Activated T-helper 1 cell treated with anti-CD3 and anti-CD28 coated beads, Interleukin-2, amount 50 U/mL, for 16 hours (primary cell): ENCODE measurements around the gene KCNJ8.

Experiments used
- DNase-seq, 2 donors: peaks; one replicate each; pipeline ENCODE4 v3.0.0-alpha.2; 2020; ENCODE audit warnings: low read depth in 1 of 2, low spot score in 1 of 2

Gene KCNJ8

GRCh38 chr12:21718944-21719650 lies 55.4 kb downstream of the KCNJ8 start:
- no peak for DNase-seq

- no peak for DNase-seq
Measured at GRCh38 chr12:21718403-21718802, 56.1 kb downstream of the KCNJ8 start.

- DNase-seq = no peak
Measured at GRCh38 chr12:21717767-21718166, 56.7 kb downstream of the KCNJ8 start.

GRCh38 chr12:21715386-21715785 lies 59.1 kb downstream of the KCNJ8 start:
- no peak for DNase-seq
